C4-2B (cell line): ENCODE results near the gene UBTFL1.
A peak's percentile ranks its signal among the peaks of the same experiment; 100 is the strongest.

Experiments used
- H3K27ac ChIP-seq: fragments of 450-650 bp; 2 replicates; pipeline ENCODE4 v1.5.1; 2017
- ZFX ChIP-seq: fragments of 450-650 bp; IDR thresholded peaks from 2 replicates; pipeline ENCODE4 v1.6.1; 2017
- TF ChIP-seq, protein P1 (sequence below): fragments of 450-650 bp; conservative IDR thresholded peaks from 2 replicates; pipeline ENCODE4 v1.5.1; 2017; ENCODE audit warnings: mild to moderate bottlenecking

The UBTFL1 gene

GRCh38 chr11:90124946-90125345 lies 39.2 kb downstream of the UBTFL1 start:
- TF ChIP-seq, protein P1, sequence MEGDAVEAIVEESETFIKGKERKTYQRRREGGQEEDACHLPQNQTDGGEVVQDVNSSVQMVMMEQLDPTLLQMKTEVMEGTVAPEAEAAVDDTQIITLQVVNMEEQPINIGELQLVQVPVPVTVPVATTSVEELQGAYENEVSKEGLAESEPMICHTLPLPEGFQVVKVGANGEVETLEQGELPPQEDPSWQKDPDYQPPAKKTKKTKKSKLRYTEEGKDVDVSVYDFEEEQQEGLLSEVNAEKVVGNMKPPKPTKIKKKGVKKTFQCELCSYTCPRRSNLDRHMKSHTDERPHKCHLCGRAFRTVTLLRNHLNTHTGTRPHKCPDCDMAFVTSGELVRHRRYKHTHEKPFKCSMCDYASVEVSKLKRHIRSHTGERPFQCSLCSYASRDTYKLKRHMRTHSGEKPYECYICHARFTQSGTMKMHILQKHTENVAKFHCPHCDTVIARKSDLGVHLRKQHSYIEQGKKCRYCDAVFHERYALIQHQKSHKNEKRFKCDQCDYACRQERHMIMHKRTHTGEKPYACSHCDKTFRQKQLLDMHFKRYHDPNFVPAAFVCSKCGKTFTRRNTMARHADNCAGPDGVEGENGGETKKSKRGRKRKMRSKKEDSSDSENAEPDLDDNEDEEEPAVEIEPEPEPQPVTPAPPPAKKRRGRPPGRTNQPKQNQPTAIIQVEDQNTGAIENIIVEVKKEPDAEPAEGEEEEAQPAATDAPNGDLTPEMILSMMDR = no peak
- no peak for TF ChIP-seq ZFX
- no peak overlapping the region for H3K27ac ChIP-seq

- TF ChIP-seq, protein P1 = no peak
- no peak for TF ChIP-seq ZFX
- peak overlapping the region; percentile 47; the same call in 1 of the 2 replicates for H3K27ac ChIP-seq
These were observed 48.1 kb downstream of the UBTFL1 start for GRCh38 chr11:90133560-90134477.

GRCh38 chr11:90134478-90135003 lies 48.8 kb downstream of the UBTFL1 start, which contains the start of gene NAALAD2:
NAALAD2 (plus strand) TSS chr11:90134663; CDS start chr11:90134759, 96 bp downstream.
- no peak for TF ChIP-seq ZFX
- H3K27ac ChIP-seq = peak within 1 kb of the TSS; percentile 47; the same call in 1 of the 2 replicates

DNA sequence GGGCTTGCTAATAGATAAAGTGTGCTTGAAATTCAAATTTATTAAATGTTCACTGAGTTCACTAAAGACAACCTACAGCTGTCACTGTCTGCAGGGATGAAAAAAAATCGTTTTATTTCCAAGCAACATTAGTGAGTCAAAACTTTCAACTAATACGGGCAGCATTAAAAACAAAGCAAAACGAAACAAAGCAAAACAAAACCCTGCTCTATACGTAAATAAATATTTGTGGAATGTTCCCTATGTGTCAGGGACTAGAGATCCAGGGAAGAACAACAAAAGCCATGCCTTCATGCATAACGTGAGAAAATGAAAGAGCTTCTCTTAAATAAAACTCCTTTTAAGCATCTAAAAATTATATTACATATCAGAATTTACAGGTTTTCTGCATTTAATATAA lies 49.3 kb downstream of the UBTFL1 start:
- peak overlapping the region; percentile 47; the same call in 1 of the 2 replicates for H3K27ac ChIP-seq
- no peak for TF ChIP-seq ZFX
- TF ChIP-seq, protein P1 = no peak
